Osteocyte (in vitro differentiated cells): ENCODE data around the gene MYO1B. TPM values are rescaled to one million over a fixed set of nuclear protein-coding genes. Genes with fewer than 3 reads are reported as not detected.
A peak's percentile ranks its signal among the peaks of the same experiment; 100 is the strongest.

ENCODE experiments used
- DNase-seq: peaks from one replicate; pipeline ENCODE4 v3.0.0; 2021; ENCODE audit warnings: mixed read lengths; ENCODE audit not compliant: unreplicated experiment; ENCODE audit errors: extremely low spot score
- H3K27ac Mint-ChIP-seq: one replicate; pipeline ENCODE4 v1.8.0; 2021; ENCODE audit warnings: mild to moderate bottlenecking, mixed read lengths; ENCODE audit not compliant: unreplicated experiment
- H3K27me3 Mint-ChIP-seq: one replicate; pipeline ENCODE4 v1.8.0; 2021; ENCODE audit warnings: mixed read lengths; ENCODE audit not compliant: unreplicated experiment
- H3K36me3 Mint-ChIP-seq: one replicate; pipeline ENCODE4 v1.8.0; 2021; ENCODE audit warnings: mixed read lengths; ENCODE audit not compliant: unreplicated experiment
- H3K4me1 Mint-ChIP-seq: one replicate; pipeline ENCODE4 v1.8.0; 2021; ENCODE audit warnings: mixed read lengths; ENCODE audit not compliant: unreplicated experiment
- H3K4me3 Mint-ChIP-seq: one replicate; pipeline ENCODE4 v1.8.0; 2021; ENCODE audit warnings: mild to moderate bottlenecking, moderate library complexity, mixed read lengths; ENCODE audit not compliant: unreplicated experiment
- H3K9me3 Mint-ChIP-seq: one replicate; pipeline ENCODE4 v1.8.0; 2021; ENCODE audit warnings: mixed read lengths; ENCODE audit not compliant: unreplicated experiment
- total RNA-seq: library from RNA; stranded (reverse); gene quantifications from 2 replicates; pipeline ENCODE4 v1.2.1, GENCODE V29; 2021
- TF ChIP-seq, protein P1 (sequence below): fragments of 200-600 bp; sonication (generic); IDR thresholded peaks from 2 replicates; pipeline ENCODE4 v1.5.0; 2021; ENCODE audit warnings: antibody characterized with exemption, mild to moderate bottlenecking, moderate library complexity

Gene MYO1B
- total RNA-seq, 1 donor from 2014 or later, result 91.1 TPM

DNA sequence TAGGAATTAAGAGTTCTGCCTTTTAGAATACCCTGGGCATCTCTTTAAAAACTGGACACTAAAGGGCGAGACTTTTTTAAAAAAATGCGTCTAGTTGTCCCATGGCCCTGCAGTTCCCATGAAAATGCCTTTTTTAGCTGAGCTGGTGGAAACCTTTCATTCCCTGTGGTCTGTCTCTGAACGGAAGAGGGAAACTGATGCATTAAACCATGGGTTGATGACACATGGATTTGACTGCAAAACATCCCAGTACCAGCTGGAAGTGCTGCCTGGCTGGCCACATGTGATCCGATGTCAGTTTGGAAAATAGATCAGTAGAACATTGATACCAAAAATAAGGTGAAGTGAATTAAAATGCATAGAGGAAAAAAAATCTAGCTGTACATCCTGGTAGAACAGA is 129.2 kb downstream of the MYO1B start:
- Mint-ChIP-seq H3K27ac (no peak overlapping the region), H3K4me3 (no peak overlapping the region), H3K36me3 (peaks cover 35% of the 10 kb centered on the region), H3K27me3 (no peaks in the 10 kb centered on the region), H3K4me1 (peaks cover 37% of the 10 kb centered on the region), H3K9me3 (peaks cover 3% of the 10 kb centered on the region)
- no peak for DNase-seq
- TF ChIP-seq, protein P1, sequence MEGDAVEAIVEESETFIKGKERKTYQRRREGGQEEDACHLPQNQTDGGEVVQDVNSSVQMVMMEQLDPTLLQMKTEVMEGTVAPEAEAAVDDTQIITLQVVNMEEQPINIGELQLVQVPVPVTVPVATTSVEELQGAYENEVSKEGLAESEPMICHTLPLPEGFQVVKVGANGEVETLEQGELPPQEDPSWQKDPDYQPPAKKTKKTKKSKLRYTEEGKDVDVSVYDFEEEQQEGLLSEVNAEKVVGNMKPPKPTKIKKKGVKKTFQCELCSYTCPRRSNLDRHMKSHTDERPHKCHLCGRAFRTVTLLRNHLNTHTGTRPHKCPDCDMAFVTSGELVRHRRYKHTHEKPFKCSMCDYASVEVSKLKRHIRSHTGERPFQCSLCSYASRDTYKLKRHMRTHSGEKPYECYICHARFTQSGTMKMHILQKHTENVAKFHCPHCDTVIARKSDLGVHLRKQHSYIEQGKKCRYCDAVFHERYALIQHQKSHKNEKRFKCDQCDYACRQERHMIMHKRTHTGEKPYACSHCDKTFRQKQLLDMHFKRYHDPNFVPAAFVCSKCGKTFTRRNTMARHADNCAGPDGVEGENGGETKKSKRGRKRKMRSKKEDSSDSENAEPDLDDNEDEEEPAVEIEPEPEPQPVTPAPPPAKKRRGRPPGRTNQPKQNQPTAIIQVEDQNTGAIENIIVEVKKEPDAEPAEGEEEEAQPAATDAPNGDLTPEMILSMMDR, result no peak

DNA sequence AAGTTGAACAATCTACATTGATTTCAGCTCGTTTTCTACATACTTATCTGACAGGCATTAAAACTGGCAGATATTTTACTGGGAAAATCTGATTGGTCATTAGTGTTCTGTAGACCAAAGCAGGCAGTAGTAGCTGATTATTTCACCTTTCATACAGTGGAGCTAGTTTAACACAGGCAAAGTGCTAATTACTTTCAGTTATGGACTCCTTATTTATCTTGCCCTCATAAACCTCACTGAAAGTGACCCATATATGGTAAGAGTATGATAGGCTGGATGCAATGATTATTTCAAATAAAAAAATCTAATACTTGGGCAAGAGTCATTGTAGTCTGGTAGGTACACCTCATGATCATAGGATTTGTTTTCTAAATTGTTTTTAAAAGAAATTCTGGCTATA is 129.7 kb downstream of the MYO1B start:
- H3K4me1 Mint-ChIP-seq, result peaks cover 43% of the 10 kb centered on the region
- no peak overlapping the region for H3K4me3 Mint-ChIP-seq
- peaks cover 34% of the 10 kb centered on the region for H3K36me3 Mint-ChIP-seq
- peaks cover 3% of the 10 kb centered on the region for H3K9me3 Mint-ChIP-seq
- no peak for DNase-seq
- TF ChIP-seq, protein P1, result no peak
- no peaks in the 10 kb centered on the region for H3K27me3 Mint-ChIP-seq
- no peak overlapping the region for H3K27ac Mint-ChIP-seq

DNA sequence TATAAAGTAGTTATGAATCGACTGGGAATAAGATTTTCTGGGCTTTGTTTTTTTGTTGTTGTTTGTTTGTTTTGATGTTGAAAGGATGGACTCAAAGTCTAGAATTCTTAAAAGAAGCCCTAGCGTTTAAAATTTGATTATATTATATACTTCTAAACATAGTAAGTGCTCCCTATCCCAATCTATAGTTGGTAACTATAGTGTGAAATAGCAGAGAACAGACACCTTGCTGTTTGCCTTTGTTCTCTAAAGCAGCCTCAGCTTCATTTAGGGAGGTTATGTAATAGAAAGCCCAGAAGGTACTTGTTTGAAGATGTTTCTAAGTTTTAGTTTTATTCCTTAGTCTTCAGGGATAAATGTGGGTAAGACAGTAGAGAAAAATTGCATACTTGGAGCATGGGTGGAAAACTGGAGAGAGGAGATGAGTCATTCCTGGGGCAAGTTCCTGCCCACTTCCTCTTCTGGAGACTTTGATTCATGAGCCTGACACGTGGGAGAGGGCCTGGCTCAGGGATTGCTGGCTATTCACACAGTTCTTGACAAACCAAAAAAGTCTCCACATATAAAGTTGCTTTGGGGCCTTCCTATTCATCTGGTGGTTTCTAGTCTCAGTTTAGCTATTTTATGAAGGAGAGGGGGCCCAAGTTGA is 131.9 kb downstream of the MYO1B start:
- TF ChIP-seq, protein P1, result no peak
- Mint-ChIP-seq H3K27ac (peak overlapping the region; percentile 77), H3K27me3 (no peaks in the 10 kb centered on the region), H3K4me3 (no peak overlapping the region), H3K4me1 (peaks cover 44% of the 10 kb centered on the region), H3K36me3 (peaks cover 17% of the 10 kb centered on the region), H3K9me3 (peaks cover 3% of the 10 kb centered on the region)
- no peak for DNase-seq

DNA sequence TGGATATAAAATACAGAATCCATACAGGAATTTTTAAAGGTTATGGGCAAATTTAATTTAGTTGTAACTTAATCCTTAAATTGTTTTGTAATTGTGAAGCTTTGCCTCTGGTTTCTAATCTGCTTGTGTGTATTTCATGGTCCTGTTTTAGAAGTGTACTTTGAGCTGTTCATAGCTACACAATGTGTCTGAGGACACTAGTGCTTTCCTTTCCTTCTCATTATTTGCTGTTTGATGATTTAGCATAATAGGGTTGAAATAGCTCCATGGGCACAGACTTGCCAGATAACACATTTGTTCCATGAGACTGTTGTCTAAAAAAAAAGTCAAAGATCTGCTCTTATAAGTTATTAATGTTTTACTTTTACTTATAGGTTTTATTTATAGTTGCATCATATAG is 134.2 kb downstream of the MYO1B start:
- no peak for DNase-seq
- TF ChIP-seq, protein P1, result no peak
- Mint-ChIP-seq H3K4me3 (no peak overlapping the region), H3K27ac (peak overlapping the region; percentile 50), H3K4me1 (peaks cover 66% of the 10 kb centered on the region), H3K9me3 (peaks cover 3% of the 10 kb centered on the region), H3K27me3 (no peaks in the 10 kb centered on the region), H3K36me3 (peaks cover 12% of the 10 kb centered on the region)

DNA sequence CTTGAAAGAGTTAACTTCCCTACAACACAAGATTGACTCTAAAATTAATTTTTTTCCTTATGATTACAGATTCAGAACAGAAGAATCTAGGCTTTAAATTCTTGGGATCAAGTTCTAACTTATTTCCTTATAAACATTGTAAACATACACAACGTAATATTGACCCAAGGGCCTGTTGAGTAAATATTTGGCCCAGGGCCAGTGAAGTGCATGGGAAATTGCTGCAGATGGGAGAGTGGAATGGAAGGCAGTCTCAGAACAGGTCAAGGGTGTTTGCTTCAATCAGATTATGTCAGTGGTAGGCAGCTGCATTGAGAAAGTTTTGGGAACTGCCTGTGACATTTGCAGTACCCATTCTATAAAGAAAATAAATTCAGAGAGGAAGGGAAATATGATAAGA is 137.6 kb downstream of the MYO1B start:
- H3K9me3 Mint-ChIP-seq, result peaks cover 3% of the 10 kb centered on the region
- no peak for DNase-seq
- H3K27ac Mint-ChIP-seq, result peak overlapping the region; percentile 53
- H3K4me1 Mint-ChIP-seq, result peaks cover 82% of the 10 kb centered on the region
- H3K36me3 Mint-ChIP-seq, result peaks cover 22% of the 10 kb centered on the region
- H3K4me3 Mint-ChIP-seq, result no peak overlapping the region
- TF ChIP-seq, protein P1, result no peak
- no peaks in the 10 kb centered on the region for H3K27me3 Mint-ChIP-seq
